ENCODE data around the gene CUEDC2.

CUEDC2 gene

DNA sequence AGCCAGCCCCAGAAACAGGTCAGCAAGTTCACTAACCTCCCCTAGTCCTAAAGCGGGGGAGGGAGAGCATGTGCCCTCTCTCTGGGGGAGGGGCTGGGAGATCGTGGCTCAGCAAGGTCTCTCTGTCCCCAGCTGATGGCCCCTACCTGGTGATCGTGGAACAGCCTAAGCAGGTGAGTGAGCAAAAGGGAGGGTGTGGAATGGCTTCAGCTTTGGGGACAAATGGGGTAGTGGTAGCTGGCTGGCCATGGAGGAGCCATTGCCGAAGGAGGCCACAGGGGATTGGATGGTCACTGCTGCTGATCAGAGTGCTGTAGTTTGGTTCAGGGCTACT is 36.1 kb downstream of the CUEDC2 start:
- TF ChIP-seq, protein P1, sequence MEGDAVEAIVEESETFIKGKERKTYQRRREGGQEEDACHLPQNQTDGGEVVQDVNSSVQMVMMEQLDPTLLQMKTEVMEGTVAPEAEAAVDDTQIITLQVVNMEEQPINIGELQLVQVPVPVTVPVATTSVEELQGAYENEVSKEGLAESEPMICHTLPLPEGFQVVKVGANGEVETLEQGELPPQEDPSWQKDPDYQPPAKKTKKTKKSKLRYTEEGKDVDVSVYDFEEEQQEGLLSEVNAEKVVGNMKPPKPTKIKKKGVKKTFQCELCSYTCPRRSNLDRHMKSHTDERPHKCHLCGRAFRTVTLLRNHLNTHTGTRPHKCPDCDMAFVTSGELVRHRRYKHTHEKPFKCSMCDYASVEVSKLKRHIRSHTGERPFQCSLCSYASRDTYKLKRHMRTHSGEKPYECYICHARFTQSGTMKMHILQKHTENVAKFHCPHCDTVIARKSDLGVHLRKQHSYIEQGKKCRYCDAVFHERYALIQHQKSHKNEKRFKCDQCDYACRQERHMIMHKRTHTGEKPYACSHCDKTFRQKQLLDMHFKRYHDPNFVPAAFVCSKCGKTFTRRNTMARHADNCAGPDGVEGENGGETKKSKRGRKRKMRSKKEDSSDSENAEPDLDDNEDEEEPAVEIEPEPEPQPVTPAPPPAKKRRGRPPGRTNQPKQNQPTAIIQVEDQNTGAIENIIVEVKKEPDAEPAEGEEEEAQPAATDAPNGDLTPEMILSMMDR (IDR thresholded peaks at IDR 0.05; ENCODE audit: insufficient read depth, low read depth, low read length, missing control alignments): no peak
- peak overlapping the region; percentile 74 for H3K4me3 ChIP-seq (ENCODE audit: low read length)
- no peak for DNase-seq (ENCODE audit: low read depth)

DNA sequence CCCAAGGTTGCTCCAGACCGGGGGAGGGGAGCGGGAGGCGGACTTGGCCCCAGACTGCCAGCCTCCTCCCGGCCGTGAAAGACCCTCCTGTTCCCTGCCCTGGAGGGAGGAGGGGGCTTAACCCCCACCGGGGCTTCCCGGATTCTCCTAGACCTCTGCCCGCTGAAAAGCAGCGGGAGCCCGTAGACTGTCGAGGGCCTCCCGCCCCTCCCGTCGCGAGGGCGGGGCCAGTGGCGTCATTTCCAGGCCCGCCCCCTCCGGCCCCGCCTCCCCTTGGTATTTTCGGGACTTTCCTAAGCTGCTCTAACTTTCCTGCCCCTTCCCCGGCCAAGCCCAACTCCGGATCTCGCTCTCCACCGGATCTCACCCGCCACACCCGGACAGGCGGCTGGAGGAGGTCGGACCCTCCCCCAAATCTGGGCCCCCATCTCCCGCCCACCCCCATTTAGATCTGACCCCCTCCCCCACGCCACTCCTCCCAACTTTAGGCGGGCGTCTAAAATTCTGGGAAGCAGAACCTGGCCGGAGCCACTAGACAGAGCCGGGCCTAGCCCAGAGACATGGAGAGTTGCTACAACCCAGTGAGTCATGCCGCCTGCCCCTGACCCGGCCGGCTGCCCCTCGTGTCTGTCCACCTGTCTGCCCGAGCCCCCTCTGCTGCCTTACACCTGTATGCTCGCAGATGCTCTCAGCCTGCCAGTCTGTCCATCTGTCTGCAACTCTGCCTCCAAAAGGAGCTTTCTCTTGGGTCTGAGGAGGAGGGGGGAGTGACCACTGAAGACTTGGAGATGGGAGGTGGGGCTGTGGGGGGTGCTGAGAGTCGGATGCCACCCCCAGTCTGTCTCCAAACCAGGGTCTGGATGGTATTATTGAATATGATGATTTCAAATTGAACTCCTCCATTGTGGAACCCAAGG is 36.7 kb downstream of the CUEDC2 start, which contains the start of gene NFKB2:
NFKB2 (plus strand) TSS at position 306 of the 917 bp plus-strand sequence; CDS start at position 561, 255 bp downstream.
- TF ChIP-seq, protein P1 (IDR thresholded peaks at IDR 0.05; ENCODE audit: insufficient read depth, low read depth, low read length, missing control alignments): no peak
- DNase-seq (ENCODE audit: low read depth): peak; percentile 91
- peak within 1 kb of the TSS; percentile 74 for H3K4me3 ChIP-seq (ENCODE audit: low read length)

- peak; percentile 64 for DNase-seq (ENCODE audit: low read depth)
- TF ChIP-seq, protein P1 (IDR thresholded peaks at IDR 0.05; ENCODE audit: insufficient read depth, low read depth, low read length, missing control alignments): no peak
- H3K4me3 ChIP-seq (ENCODE audit: low read length): peak overlapping the region; percentile 74
Measured at GRCh38 chr10:102394801-102395399, 37.5 kb downstream of the CUEDC2 start.

- peak; percentile 95 for DNase-seq (ENCODE audit: low read depth)
- TF ChIP-seq, protein P1 (IDR thresholded peaks at IDR 0.05; ENCODE audit: insufficient read depth, low read depth, low read length, missing control alignments): no peak
- peak overlapping the region; percentile 74 for H3K4me3 ChIP-seq (ENCODE audit: low read length)
Measured at GRCh38 chr10:102394079-102394800, 38.1 kb downstream of the CUEDC2 start.

- peak overlapping the region; percentile 74 for H3K4me3 ChIP-seq (ENCODE audit: low read length)
- TF ChIP-seq, protein P1 (IDR thresholded peaks at IDR 0.05; ENCODE audit: insufficient read depth, low read depth, low read length, missing control alignments): peak; percentile 78
- no peak for DNase-seq (ENCODE audit: low read depth)
Measured at GRCh38 chr10:102393411-102394078, 38.8 kb downstream of the CUEDC2 start.

DNA sequence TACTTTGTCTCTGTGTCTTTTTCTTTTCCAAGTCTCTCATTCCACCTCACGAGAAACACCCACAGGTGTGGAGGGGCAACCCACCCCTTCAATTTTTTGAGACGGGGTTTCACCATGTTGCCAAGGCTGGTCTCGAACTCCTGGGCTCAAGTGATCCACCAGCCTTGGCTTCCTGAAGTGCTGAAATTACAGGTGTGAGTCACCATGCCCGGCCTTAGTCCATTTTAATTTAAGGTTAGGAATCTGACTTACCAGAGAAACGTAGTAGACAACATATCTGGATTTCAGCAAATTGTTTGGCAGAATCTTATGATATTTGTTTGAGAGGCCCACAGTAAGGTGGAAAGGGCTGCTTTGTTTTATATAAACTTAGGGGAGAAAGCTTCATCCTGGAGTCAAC is 40.1 kb downstream of the CUEDC2 start:
- no peak overlapping the region for H3K4me3 ChIP-seq (ENCODE audit: low read length)
- no peak for DNase-seq (ENCODE audit: low read depth)
- TF ChIP-seq, protein P1 (IDR thresholded peaks at IDR 0.05; ENCODE audit: insufficient read depth, low read depth, low read length, missing control alignments): no peak

All from epithelial cell of esophagus (primary cell).